ENCODE results near the gene NXPH1. TPM values are rescaled to one million over a fixed set of nuclear protein-coding genes. Genes with fewer than 3 reads are reported as not detected.

NXPH1 gene
- total RNA-seq, 4 donors from 2014 or later = not detected

DNA sequence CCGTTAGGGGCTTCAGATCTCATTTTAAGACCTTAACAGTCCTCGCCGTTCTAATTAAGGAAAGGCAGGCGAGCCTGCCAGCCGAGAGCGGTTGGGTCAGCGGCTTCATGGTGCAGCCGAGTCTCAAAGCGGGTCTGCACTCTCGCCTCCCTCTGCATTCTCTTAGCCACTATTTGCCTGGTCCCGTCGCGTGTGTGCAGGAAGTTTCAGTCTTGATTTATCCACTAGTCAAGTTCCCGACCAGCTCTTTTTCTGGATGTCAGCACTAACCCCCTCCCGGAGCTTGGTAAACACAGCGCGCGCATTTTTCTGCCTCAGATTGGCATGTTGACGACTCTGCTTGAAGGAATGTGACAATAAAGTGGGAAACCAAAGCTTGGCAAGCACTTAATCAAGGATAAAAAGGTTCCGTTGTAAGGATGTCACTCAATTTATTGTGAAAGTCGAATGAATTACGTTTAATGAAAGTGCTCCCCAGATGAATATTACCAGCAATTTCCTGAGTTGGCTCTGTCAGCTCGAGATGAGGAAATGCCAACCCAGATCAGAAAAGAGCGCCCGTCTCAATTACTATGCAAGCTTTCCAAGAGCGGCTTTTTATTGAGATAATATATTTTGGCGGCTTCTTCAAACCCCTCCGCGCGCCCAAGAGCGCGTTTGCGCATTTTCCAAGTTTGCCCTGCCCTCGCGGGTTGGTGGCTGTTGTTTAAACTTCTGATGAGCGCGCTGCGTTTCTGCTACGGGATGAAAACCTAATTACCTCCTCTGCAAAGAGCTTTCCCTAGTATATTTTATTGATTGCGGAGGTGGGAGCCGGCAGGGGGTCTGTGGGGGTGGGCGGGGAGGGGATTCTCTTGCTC lies 7.9 kb downstream of the NXPH1 start:
- intact Hi-C loops (cut with DNase I) = no loop called here
- 11% methylated on average over 40 of the region's 42 CpGs for WGBS
- TF ChIP-seq CTCF (IDR thresholded peaks at IDR 0.05) (no peak), POLR2AphosphoS5 (IDR thresholded peaks at IDR 0.05) (no peak), POLR2A (IDR thresholded peaks at IDR 0.05; ENCODE audit: low read depth) (no peak), EP300 (IDR thresholded peaks at IDR 0.05) (no peak)
- Histone ChIP-seq H3K4me1 (peaks cover 7 to 24% (median 21%) of the 10 kb centered on the region in 4 donors), H3K4me3 (no peak overlapping the region), H3K27ac (replicated peaks in 1 of 4) (no peak overlapping the region), H3K9me3 (peaks cover 0 to 7% (median 0%) of the 10 kb centered on the region in 4 donors), H3K27me3 (peaks cover 0 to 91% (median 42%) of the 10 kb centered on the region in 4 donors), H3K36me3 (no peaks in the 10 kb centered on the region)
- no peak for DNase-seq (ENCODE audit: extremely low spot score)

DNA sequence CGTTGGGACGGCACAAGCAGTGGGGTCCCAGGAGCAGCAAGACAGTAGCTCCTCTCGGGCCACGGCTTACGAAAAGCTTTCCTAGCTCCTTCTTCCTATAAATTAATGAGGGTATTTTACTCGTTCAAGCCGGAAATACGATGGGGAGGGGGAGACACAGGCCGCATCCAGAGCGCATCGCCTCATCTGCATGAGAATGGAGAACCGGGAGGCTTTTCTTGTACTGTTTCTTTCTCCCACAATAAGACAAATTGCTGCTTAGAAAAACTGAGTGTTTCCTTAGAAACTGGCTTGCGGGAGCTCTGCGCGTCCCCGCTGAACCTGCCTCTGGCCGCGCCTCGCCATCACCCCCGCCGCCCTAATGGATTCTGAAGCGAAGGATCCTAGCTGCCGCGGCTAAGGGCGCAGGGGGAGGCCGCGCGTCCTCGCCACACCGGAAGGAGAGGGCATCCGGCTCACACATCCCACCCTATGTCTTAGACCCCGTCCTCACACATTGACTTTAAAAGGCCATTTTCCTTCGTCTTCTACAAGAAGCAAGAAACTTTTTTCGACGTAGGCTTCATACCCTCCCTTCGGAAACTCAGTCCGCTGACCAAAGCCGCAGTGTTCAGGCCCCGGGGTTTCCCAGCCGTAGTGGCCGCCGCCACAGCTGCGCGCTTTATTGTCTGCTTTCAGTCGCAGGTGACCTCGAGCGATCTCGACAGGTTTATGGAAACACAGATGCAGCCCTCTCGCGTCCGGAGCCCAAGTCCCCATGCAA lies 8.8 kb downstream of the NXPH1 start:
- H3K36me3 ChIP-seq = no peaks in the 10 kb centered on the region
- peak overlapping the region in 1 of 4 donors; percentile 4 for H3K4me3 ChIP-seq
- intact Hi-C loops (cut with DNase I) = no loop called here
- H3K27ac ChIP-seq (replicated peaks in 1 of 4) = no peak overlapping the region
- peaks cover 0 to 7% (median 0%) of the 10 kb centered on the region in 4 donors for H3K9me3 ChIP-seq
- 7% methylated on average over 51 of the region's 51 CpGs for WGBS
- DNase-seq (ENCODE audit: extremely low spot score) = no peak
- no peak for TF ChIP-seq CTCF (IDR thresholded peaks at IDR 0.05)
- peaks cover 0 to 86% (median 34%) of the 10 kb centered on the region in 4 donors for H3K27me3 ChIP-seq
- peaks cover 7 to 20% (median 16%) of the 10 kb centered on the region in 4 donors for H3K4me1 ChIP-seq

GRCh38 chr7:8442814-8443304 lies 9.4 kb downstream of the NXPH1 start:
- H3K27ac ChIP-seq (replicated peaks in 1 of 4) = no peak overlapping the region
- peaks cover 7 to 20% (median 15%) of the 10 kb centered on the region in 4 donors for H3K4me1 ChIP-seq
- TF ChIP-seq CTCF (IDR thresholded peaks at IDR 0.05) (no peak), POLR2AphosphoS5 (IDR thresholded peaks at IDR 0.05) (no peak), POLR2A (IDR thresholded peaks at IDR 0.05; ENCODE audit: low read depth) (no peak)
- DNase-seq (ENCODE audit: extremely low spot score) = no peak
- H3K9me3 ChIP-seq = peaks cover 0 to 7% (median 0%) of the 10 kb centered on the region in 4 donors
- peak overlapping the region in 1 of 4 donors; percentile 4 for H3K4me3 ChIP-seq
- H3K36me3 ChIP-seq = no peaks in the 10 kb centered on the region
- H3K27me3 ChIP-seq = peaks cover 0 to 86% (median 34%) of the 10 kb centered on the region in 4 donors
- WGBS = 3% methylated on average over 12 of the region's 40 CpGs
- intact Hi-C loops (cut with DNase I) = no loop called here

DNA sequence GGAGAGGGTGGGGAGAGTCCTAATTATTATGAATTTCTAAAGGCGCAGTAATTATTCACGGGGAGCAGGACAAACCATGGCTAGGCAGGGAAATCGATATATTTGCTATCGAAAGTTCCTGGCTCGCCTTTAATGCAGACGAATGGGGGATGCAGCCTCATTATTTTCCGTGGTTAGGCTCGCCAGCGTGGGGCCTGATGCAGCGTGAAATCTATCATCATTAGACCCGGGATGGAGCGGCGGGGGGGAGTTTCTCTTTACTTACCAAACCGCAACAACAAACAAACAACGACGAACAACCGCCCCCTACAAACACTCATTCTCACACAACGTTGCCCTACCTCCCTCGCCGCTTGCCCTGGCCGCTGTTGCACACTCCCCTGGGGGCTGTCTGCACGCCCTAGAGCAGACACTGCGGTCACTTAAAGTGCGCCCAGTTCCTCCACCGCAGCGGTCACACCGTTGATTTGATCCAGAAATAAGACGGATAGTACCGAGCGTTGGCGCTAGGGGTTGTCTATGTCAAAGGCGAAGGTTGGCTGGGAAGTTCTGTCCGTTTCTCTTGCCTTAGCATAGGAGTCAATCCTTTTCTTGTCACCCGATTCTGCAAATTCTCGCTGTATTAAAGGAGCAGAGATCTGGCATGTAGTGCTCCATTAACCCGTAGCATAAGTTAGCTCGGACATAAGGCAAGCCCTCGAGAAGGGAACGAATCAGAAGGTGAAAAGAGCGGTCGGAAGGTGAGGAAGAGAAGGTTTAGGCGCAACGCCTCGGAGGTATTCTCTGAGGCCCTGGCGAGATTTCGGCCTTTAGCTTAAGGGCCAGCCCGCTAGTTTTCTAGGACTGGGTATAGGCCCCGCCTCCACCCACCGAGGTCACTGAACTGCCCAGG lies 10.4 kb downstream of the NXPH1 start:
- TF ChIP-seq EP300 (IDR thresholded peaks at IDR 0.05) (no peak), POLR2A (IDR thresholded peaks at IDR 0.05; ENCODE audit: low read depth) (no peak)
- no peak overlapping the region for H3K4me3 ChIP-seq
- no peak for DNase-seq (ENCODE audit: extremely low spot score)
- intact Hi-C loops (cut with DNase I) = no loop called here
- no peaks in the 10 kb centered on the region for H3K36me3 ChIP-seq
- H3K27me3 ChIP-seq = peaks cover 0 to 82% (median 34%) of the 10 kb centered on the region in 4 donors
- WGBS = 11% methylated on average over 42 of the region's 49 CpGs
- H3K9me3 ChIP-seq = peaks cover 0 to 7% (median 0%) of the 10 kb centered on the region in 4 donors
- peaks cover 7 to 20% (median 15%) of the 10 kb centered on the region in 4 donors for H3K4me1 ChIP-seq
- no peak overlapping the region for H3K27ac ChIP-seq (replicated peaks in 1 of 4)
